PC-9 (cell line): ENCODE results near the gene ASGR2.
"Not testable (repeated sequence)": the region's sequence is repeated elsewhere in the genome, so short reads cannot be mapped to it uniquely, and the experiment has no call there.

Experiments used
- CTCF ChIP-seq: fragments of 200-600 bp; sonication (generic); conservative IDR thresholded peaks from 2 replicates; pipeline ENCODE4 v1.6.1; 2017; ENCODE audit warnings: mixed run types, antibody characterized with exemption, mild to moderate bottlenecking, moderate library complexity
- EZH2 ChIP-seq: fragments of 200-600 bp; sonication (generic); IDR thresholded peaks from 2 replicates; pipeline ENCODE4 v1.8.0; 2017; ENCODE audit warnings: antibody characterized with exemption, low read depth

GRCh38 chr17:7120635-7121034 is 6.0 kb upstream of the ASGR2 start:
- not testable (repeated sequence) for TF ChIP-seq CTCF, EZH2
